ENCODE measurements around the gene DNAJB12. TPM values are rescaled to one million over a fixed set of nuclear protein-coding genes. Genes with fewer than 3 reads are reported as not detected.
A peak's percentile ranks its signal among the peaks of the same experiment; 100 is the strongest.

The DNAJB12 gene
- total and polyA plus RNA-seq, 10 of the 15 experiments (the other 5 are each of a cell fraction or from before 2014, with no cell fraction given), result 4.6 to 31.6 (median 18.8) TPM

- DNase-seq (ENCODE audit: low read depth, low spot score) (no peak), ATAC-seq (no peak), FAIRE-seq (no peak)
- Histone ChIP-seq H4K20me1 (ENCODE audit: control insufficient read depth, insufficient read depth) (no peaks in the 10 kb centered on the region), H3K36me3 (ENCODE audit: control insufficient read depth in 2 of 2, insufficient read depth in 2 of 2, low read length in 1 of 2) (no peaks in the 10 kb centered on the region), H3K9ac (ENCODE audit: control insufficient read depth, insufficient read depth, low read length) (peak overlapping the region; percentile 100), H3K27ac (ENCODE audit: control insufficient read depth, insufficient read depth) (peak overlapping the region; percentile 100), H3K4me2 (ENCODE audit: control insufficient read depth, insufficient read depth) (peak overlapping the region; percentile 96), H3K9me3 (replicated peaks; ENCODE audit: control insufficient read depth, insufficient read depth, low read length) (no peaks in the 10 kb centered on the region), H3K4me3 (peak overlapping the region; percentile 29; the same call in 1 of the 2 replicates), H3K27me3 (replicated peaks in 1 of 2; ENCODE audit: control insufficient read depth in 2 of 2, insufficient read depth in 2 of 2, low read length in 1 of 2) (no peaks in the 10 kb centered on the region), H3K79me2 (ENCODE audit: control insufficient read depth, insufficient read depth, low read length) (peaks cover 9% of the 10 kb centered on the region), H3K4me1 (ENCODE audit: control insufficient read depth, insufficient read depth, low read length) (peaks cover 64% of the 10 kb centered on the region), H2AFZ (ENCODE audit: control insufficient read depth, low read depth, low read length) (no peak overlapping the region)
- SMC1A ChIA-PET (ENCODE audit: uncharacterized antibody, unreplicated experiment), result interaction anchor here (3.3 to 5.8 kb wide), 2 partner anchors 21 to 25 kb away, joined by 22 to 43 read pairs; partner anchors contain the start of gene DDIT4
- CTCF ChIA-PET, result interaction anchor here (1.0 to 2.2 kb wide), 2 partner anchors 20 to 38 kb away, joined by 4 to 10 read pairs; no protein-coding TSS in a partner anchor
- intact Hi-C loops (cut with micrococcal nuclease; ENCODE audit: unreplicated experiment) (no loop called here), in situ Hi-C loops (cut with MboI) (no loop called here)
- POLR2A ChIA-PET, result interaction anchor here (0.6 to 3.5 kb wide), 8 partner anchors 11 to 31 kb away, joined by 3 to 59 read pairs (median 4); partner anchors contain the start of gene DDIT4
- RAD21 ChIA-PET (ENCODE audit: unreplicated experiment), result interaction anchor here (0.6 to 4.3 kb wide), 6 partner anchors 17 to 1027 kb away, joined by 3 to 67 read pairs (median 3); no protein-coding TSS in a partner anchor
- WGBS (ENCODE audit: insufficient coverage, insufficient replicate concordance, low lambda C conversion rate, missing lambda C conversion rate), result 68% methylated on average over 8 of the region's 8 CpGs
- no TSS peak for BruUV-seq (replicated peaks)
- TF ChIP-seq MXI1 (IDR thresholded peaks at IDR 0.05; ENCODE audit: low read depth, low read length) (0 out of 2 replicates have a peak, but pooled peaks have one; percentile 29), NFXL1 (IDR thresholded peaks at IDR 0.05; ENCODE audit: borderline replicate concordance) (no peak), ZNF24 (IDR thresholded peaks at IDR 0.05) (no peak), MAX (IDR thresholded peaks at IDR 0.05; ENCODE audit: low read depth, low read length) (peak; percentile 68; the same call in 1 of the 2 replicates), IRF4 (IDR thresholded peaks at IDR 0.05; ENCODE audit: low read depth, low read length) (no peak), BACH1 (IDR thresholded peaks at IDR 0.05; ENCODE audit: borderline replicate concordance) (no peak; the same call in 1 of the 2 replicates), SUZ12 (IDR thresholded peaks at IDR 0.05; ENCODE audit: unreplicated experiment) (no peak), ZZZ3 (IDR thresholded peaks at IDR 0.05; ENCODE audit: control insufficient read depth, insufficient read length, low read depth) (no peak), EGR1 (IDR thresholded peaks at IDR 0.05; ENCODE audit: borderline replicate concordance in 1 of 2, low read depth in 2 of 2, low read length in 2 of 2) (peak in 1 of 2 experiments; percentile 27; a peak in 1 of 3 replicates), RAD51 (IDR thresholded peaks at IDR 0.05) (no peak), TBL1XR1 (IDR thresholded peaks at IDR 0.05; ENCODE audit: low read depth, low read length) (no peak), ATF2 (IDR thresholded peaks at IDR 0.05; ENCODE audit: low read length) (no peak), FOS (IDR thresholded peaks at IDR 0.05; ENCODE audit: borderline replicate concordance, extremely low read depth, insufficient read length) (no peak), MTA3 (IDR thresholded peaks at IDR 0.05; ENCODE audit: borderline replicate concordance, low read length) (0 out of 2 replicates have a peak, but pooled peaks have one; percentile 14), BHLHE40 (IDR thresholded peaks at IDR 0.05; ENCODE audit: borderline replicate concordance in 1 of 2, low read depth in 2 of 2, low read length in 1 of 2) (no peak), MYB (IDR thresholded peaks at IDR 0.05; ENCODE audit: borderline replicate concordance, low read depth, low read length) (no peak), KDM1A (IDR thresholded peaks at IDR 0.05; ENCODE audit: borderline replicate concordance) (no peak), PAX8 (IDR thresholded peaks at IDR 0.05) (no peak), NFIC (IDR thresholded peaks at IDR 0.05; ENCODE audit: low read depth, low read length) (no peak), WRNIP1 (IDR thresholded peaks at IDR 0.05; ENCODE audit: borderline replicate concordance, low read depth, low read length) (0 out of 2 replicates have a peak, but pooled peaks have one; percentile 93), LARP7 (IDR thresholded peaks at IDR 0.05) (0 out of 2 replicates have a peak, but pooled peaks have one; percentile 53), FOXM1 (IDR thresholded peaks at IDR 0.05; ENCODE audit: low read depth, low read length) (no peak), MEF2A (IDR thresholded peaks at IDR 0.05; ENCODE audit: insufficient read depth, low read depth, low read length) (no peak)
Observed at GRCh38 chr10:72295330-72295910, 59.3 kb downstream of the DNAJB12 start.

Data from GM12878 (cell line).